Transverse colon (tissue), 4 donors: ENCODE measurements around the gene GABRB2.

Experiments used
- CTCF ChIP-seq, 5 experiments: fragments of 200-600 bp in 3 of 5; fragments of 450-650 bp in 2 of 5; sonication (generic) in 3 of 5; IDR thresholded peaks; 1 replicate in 2 of 5; 2 replicates in 3 of 5; pipeline ENCODE4 v1.5.1; 2016 to 2017; ENCODE audit warnings: antibody characterized with exemption in 5 of 5, inconsistent platforms in 3 of 5, mild to moderate bottlenecking in 2 of 5, moderate library complexity in 1 of 5
- EP300 ChIP-seq: sonication (generic); formaldehyde crosslinking; IDR thresholded peaks from one replicate; pipeline ENCODE4 v1.6.1; 2017; ENCODE audit warnings: antibody characterized with exemption, low read depth
- POLR2AphosphoS5 ChIP-seq, 3 donors: sonication (generic); formaldehyde crosslinking; IDR thresholded peaks; one replicate each; pipeline ENCODE4 v1.6.1; 2016; ENCODE audit warnings: antibody characterized with exemption in 3 of 3

- TF ChIP-seq POLR2AphosphoS5 (IDR thresholded peaks at IDR 0.05), result no peak
- no peak for TF ChIP-seq CTCF (IDR thresholded peaks at IDR 0.05)
- TF ChIP-seq EP300, result no peak
Observed at GRCh38 chr5:161333194-161333880, 213.2 kb downstream of the GABRB2 start.
